ENCODE measurements around the gene PLEKHA6. TPM values are rescaled to one million over a fixed set of nuclear protein-coding genes. Genes with fewer than 3 reads are reported as not detected.

The PLEKHA6 gene
- total and polyA plus RNA-seq, 2 experiments from 2014 or later = 2.8 to 6.2 TPM

DNA sequence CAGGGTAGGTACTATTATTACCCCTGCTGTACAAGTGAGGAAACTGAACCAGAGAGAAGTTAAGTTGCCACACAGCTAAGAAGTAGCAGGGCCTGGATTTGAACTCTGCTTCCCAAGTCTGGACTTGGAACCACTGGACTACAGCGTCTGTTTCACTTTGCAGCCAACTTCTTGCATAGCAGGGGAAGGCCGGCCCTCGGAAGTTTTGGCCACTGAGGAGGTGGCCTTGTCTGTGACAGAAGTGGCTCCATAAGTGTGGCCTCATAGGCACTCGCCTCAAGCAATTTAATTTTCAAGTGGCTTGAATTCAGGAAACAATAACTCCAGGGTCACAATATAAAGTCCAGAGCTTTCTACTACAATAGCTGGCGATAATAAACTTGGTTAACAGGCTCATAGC is 41.4 kb downstream of the PLEKHA6 start (continued):
- TF ChIP-seq, protein P1, sequence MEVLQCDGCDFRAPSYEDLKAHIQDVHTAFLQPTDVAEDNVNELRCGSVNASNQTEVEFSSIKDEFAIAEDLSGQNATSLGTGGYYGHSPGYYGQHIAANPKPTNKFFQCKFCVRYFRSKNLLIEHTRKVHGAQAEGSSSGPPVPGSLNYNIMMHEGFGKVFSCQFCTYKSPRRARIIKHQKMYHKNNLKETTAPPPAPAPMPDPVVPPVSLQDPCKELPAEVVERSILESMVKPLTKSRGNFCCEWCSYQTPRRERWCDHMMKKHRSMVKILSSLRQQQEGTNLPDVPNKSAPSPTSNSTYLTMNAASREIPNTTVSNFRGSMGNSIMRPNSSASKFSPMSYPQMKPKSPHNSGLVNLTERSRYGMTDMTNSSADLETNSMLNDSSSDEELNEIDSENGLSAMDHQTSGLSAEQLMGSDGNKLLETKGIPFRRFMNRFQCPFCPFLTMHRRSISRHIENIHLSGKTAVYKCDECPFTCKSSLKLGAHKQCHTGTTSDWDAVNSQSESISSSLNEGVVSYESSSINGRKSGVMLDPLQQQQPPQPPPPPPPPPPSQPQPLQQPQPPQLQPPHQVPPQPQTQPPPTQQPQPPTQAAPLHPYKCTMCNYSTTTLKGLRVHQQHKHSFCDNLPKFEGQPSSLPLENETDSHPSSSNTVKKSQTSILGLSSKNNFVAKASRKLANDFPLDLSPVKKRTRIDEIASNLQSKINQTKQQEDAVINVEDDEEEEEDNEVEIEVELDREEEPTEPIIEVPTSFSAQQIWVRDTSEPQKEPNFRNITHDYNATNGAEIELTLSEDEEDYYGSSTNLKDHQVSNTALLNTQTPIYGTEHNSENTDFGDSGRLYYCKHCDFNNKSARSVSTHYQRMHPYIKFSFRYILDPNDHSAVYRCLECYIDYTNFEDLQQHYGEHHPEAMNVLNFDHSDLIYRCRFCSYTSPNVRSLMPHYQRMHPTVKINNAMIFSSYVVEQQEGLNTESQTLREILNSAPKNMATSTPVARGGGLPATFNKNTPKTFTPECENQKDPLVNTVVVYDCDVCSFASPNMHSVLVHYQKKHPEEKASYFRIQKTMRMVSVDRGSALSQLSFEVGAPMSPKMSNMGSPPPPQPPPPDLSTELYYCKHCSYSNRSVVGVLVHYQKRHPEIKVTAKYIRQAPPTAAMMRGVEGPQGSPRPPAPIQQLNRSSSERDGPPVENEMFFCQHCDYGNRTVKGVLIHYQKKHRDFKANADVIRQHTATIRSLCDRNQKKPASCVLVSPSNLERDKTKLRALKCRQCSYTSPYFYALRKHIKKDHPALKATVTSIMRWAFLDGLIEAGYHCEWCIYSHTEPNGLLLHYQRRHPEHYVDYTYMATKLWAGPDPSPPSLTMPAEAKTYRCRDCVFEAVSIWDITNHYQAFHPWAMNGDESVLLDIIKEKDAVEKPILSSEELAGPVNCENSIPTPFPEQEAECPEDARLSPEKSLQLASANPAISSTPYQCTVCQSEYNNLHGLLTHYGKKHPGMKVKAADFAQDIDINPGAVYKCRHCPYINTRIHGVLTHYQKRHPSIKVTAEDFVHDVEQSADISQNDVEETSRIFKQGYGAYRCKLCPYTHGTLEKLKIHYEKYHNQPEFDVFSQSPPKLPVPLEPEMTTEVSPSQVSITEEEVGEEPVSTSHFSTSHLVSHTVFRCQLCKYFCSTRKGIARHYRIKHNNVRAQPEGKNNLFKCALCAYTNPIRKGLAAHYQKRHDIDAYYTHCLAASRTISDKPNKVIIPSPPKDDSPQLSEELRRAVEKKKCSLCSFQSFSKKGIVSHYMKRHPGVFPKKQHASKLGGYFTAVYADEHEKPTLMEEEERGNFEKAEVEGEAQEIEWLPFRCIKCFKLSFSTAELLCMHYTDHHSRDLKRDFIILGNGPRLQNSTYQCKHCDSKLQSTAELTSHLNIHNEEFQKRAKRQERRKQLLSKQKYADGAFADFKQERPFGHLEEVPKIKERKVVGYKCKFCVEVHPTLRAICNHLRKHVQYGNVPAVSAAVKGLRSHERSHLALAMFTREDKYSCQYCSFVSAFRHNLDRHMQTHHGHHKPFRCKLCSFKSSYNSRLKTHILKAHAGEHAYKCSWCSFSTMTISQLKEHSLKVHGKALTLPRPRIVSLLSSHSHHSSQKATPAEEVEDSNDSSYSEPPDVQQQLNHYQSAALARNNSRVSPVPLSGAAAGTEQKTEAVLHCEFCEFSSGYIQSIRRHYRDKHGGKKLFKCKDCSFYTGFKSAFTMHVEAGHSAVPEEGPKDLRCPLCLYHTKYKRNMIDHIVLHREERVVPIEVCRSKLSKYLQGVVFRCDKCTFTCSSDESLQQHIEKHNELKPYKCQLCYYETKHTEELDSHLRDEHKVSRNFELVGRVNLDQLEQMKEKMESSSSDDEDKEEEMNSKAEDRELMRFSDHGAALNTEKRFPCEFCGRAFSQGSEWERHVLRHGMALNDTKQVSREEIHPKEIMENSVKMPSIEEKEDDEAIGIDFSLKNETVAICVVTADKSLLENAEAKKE (CRISPR knock-in tag; IDR thresholded peaks at IDR 0.05) = no peak
- TF ChIP-seq NANOG (IDR thresholded peaks at IDR 0.05; ENCODE audit: borderline replicate concordance) (no peak), EZH2 (IDR thresholded peaks at IDR 0.05; ENCODE audit: low read depth, unreplicated experiment) (no peak), STAT1 (IDR thresholded peaks at IDR 0.05; ENCODE audit: unreplicated experiment) (no peak), POLR2AphosphoS5 (IDR thresholded peaks at IDR 0.05; ENCODE audit: low read depth) (no peak)

DNA sequence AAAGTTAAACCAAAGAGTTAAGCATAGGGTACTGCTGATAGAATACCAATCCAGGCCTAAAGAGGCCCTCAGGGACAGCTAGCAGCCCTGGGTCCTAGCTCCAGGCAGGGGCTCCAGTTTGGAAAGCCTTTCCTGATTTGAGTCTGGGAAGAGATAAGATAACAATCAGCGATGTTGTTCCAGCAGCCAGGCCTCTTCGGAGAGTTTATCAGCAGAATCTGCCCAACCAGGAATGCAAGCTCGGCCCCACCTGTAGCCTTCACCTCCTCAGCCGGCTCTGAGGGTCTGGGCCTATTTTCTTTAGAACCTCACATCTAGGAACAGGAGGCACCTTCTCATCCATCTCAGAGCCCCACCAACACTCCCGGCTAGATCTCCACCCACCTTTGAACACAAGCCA is 42.6 kb downstream of the PLEKHA6 start:
- no peaks in the 10 kb centered on the region for H3K36me3 Mint-ChIP-seq (ENCODE audit: low read depth)
- peaks cover 3% of the 10 kb centered on the region for H3K27me3 Mint-ChIP-seq (ENCODE audit: insufficient read depth, low read depth, poor library complexity)
- no peak overlapping the region for H3K27ac Mint-ChIP-seq
- no peak overlapping the region for H3K4me3 Mint-ChIP-seq
- H3K4me2 ChIP-seq = no peak overlapping the region
- H3K27ac ChIP-seq (ENCODE audit: low read depth) = no peak overlapping the region
- H3K9me2 ChIP-seq (ENCODE audit: insufficient read depth) = no peaks in the 10 kb centered on the region
- H3F3A ChIP-seq (replicated peaks; ENCODE audit: low read depth) = no peaks in the 10 kb centered on the region
- no peak overlapping the region for H2AFZ ChIP-seq
- H3K4me1 ChIP-seq (ENCODE audit: insufficient read depth) = peaks cover 9% of the 10 kb centered on the region
- H3K4me1 Mint-ChIP-seq = peaks cover 26% of the 10 kb centered on the region
- H3K36me3 ChIP-seq (ENCODE audit: insufficient read depth) = no peaks in the 10 kb centered on the region
- no peaks in the 10 kb centered on the region; the same call in 2 of the 3 replicates for H3K9me3 Mint-ChIP-seq
- ATAC-seq = no peak
- H4K20me1 ChIP-seq (replicated peaks; ENCODE audit: insufficient read depth) = no peaks in the 10 kb centered on the region
- no peak for TF ChIP-seq CREB1 (CRISPR knock-in tag; IDR thresholded peaks at IDR 0.05; ENCODE audit: low read depth)
- TF ChIP-seq, protein P1 (CRISPR knock-in tag; IDR thresholded peaks at IDR 0.05) = no peak
- no peaks in the 10 kb centered on the region for H3K79me2 ChIP-seq (replicated peaks; ENCODE audit: insufficient read depth)
- no peak for DNase-seq (ENCODE audit: low spot score)
- no peak overlapping the region for H3K4me3 ChIP-seq
- H3K27me3 ChIP-seq (ENCODE audit: insufficient read depth) = no peaks in the 10 kb centered on the region

Measured in GM23338 (cell line).